Liver (tissue), 9 donors: ENCODE results near the gene ZNF778. TPM values are rescaled to one million over a fixed set of nuclear protein-coding genes. Genes with fewer than 3 reads are reported as not detected.
"Not testable (repeated sequence)": the region's sequence is repeated elsewhere in the genome, so short reads cannot be mapped to it uniquely, and the experiment has no call there.

Experiments
- DNase-seq: peaks from one replicate; pipeline ENCODE4 v3.0.0-alpha.2; 2017; ENCODE audit warnings: low spot score
- H3K27ac ChIP-seq, 2 donors: one replicate each; pipeline ENCODE4 v1.7.0; 2013; ENCODE audit warnings: inconsistent platforms in 2 of 2, low read length in 2 of 2, control low read depth in 1 of 2, low read depth in 1 of 2, mild to moderate bottlenecking in 1 of 2
- H3K27me3 ChIP-seq, 4 donors: one replicate each; pipeline versions ENCODE4 v1.6.1 to v1.7.0; 2013; ENCODE audit warnings: low read length in 3 of 4, inconsistent platforms in 1 of 4, mild to moderate bottlenecking in 1 of 4, moderate library complexity in 1 of 4; ENCODE audit not compliant: control insufficient read depth in 4 of 4, insufficient read depth in 4 of 4
- H3K36me3 ChIP-seq, 4 donors: one replicate each; pipeline versions ENCODE4 v1.6.1 to v1.7.0; 2013; ENCODE audit warnings: low read length in 3 of 4, mild to moderate bottlenecking in 3 of 4, low read depth in 1 of 4, moderate library complexity in 1 of 4; ENCODE audit not compliant: control insufficient read depth in 4 of 4, insufficient read depth in 3 of 4
- H3K4me1 ChIP-seq, 4 donors: one replicate each; pipeline versions ENCODE4 v1.6.1 to v1.7.0; 2013; ENCODE audit warnings: low read length in 3 of 4, mild to moderate bottlenecking in 3 of 4, moderate library complexity in 1 of 4; ENCODE audit not compliant: control insufficient read depth in 4 of 4, insufficient read depth in 4 of 4
- H3K4me3 ChIP-seq, 3 donors: one replicate each; pipeline versions ENCODE4 v1.6.1 to v1.7.0; 2013; ENCODE audit warnings: low read length in 3 of 3, control low read depth in 1 of 3, low read depth in 1 of 3, mild to moderate bottlenecking in 1 of 3
- H3K9ac ChIP-seq, 2 donors: one replicate each; pipeline ENCODE4 v1.7.0; 2013; ENCODE audit warnings: low read length in 2 of 2, mild to moderate bottlenecking in 2 of 2, moderate library complexity in 2 of 2, control low read depth in 1 of 2, low read depth in 1 of 2
- H3K9me3 ChIP-seq, 4 donors: one replicate each; pipeline versions ENCODE4 v1.6.1 to v1.7.0; 2013; ENCODE audit warnings: low read length in 3 of 4; ENCODE audit not compliant: control insufficient read depth in 4 of 4
- ATF3 ChIP-seq: IDR thresholded peaks from 2 replicates; pipeline ENCODE4 v1.6.1; 2016; ENCODE audit warnings: antibody characterized with exemption
- CTCF ChIP-seq: fragments of 150-350 bp; IDR thresholded peaks from 2 replicates; pipeline ENCODE4 v1.5.1; 2017; ENCODE audit warnings: improper control_type of control experiment, low read depth, low read length; ENCODE audit not compliant: missing input control
- EGR1 ChIP-seq, 2 donors: IDR thresholded peaks; 2 replicates each; pipeline ENCODE4 v1.6.1; 2016 to 2018; ENCODE audit warnings: antibody characterized with exemption in 2 of 2, low read depth in 2 of 2
- FOXA1 ChIP-seq: IDR thresholded peaks from 2 replicates; pipeline ENCODE4 v1.6.1; 2016; ENCODE audit warnings: antibody characterized with exemption
- FOXA2 ChIP-seq: IDR thresholded peaks from 2 replicates; pipeline ENCODE4 v1.6.1; 2016; ENCODE audit warnings: antibody characterized with exemption
- GABPA ChIP-seq, 2 donors: IDR thresholded peaks in 1 of 2; conservative IDR thresholded peaks in 1 of 2; 2 replicates each; pipeline ENCODE4 v1.6.1; 2016; ENCODE audit warnings: antibody characterized with exemption in 2 of 2, mild to moderate bottlenecking in 1 of 2, moderate library complexity in 1 of 2
- HNF4A ChIP-seq, 2 donors: conservative IDR thresholded peaks; 2 replicates each; pipeline ENCODE4 v1.6.1; 2016; ENCODE audit warnings: antibody characterized with exemption in 2 of 2, mild to moderate bottlenecking in 2 of 2
- HNF4G ChIP-seq: IDR thresholded peaks from 2 replicates; pipeline ENCODE4 v1.6.1; 2016; ENCODE audit warnings: antibody characterized with exemption
- JUND ChIP-seq, 2 donors: IDR thresholded peaks; 2 replicates each; pipeline ENCODE4 v1.6.1; 2016; ENCODE audit warnings: antibody characterized with exemption in 2 of 2
- MAX ChIP-seq: IDR thresholded peaks from 2 replicates; pipeline ENCODE4 v1.6.1; 2016; ENCODE audit warnings: antibody characterized with exemption
- RAD21 ChIP-seq, 2 donors: IDR thresholded peaks; 2 replicates each; pipeline ENCODE4 v1.6.1; 2016; ENCODE audit warnings: antibody characterized with exemption in 2 of 2, mild to moderate bottlenecking in 2 of 2
- REST ChIP-seq: IDR thresholded peaks from 2 replicates; pipeline ENCODE4 v1.6.1; 2016; ENCODE audit warnings: antibody characterized with exemption, mild to moderate bottlenecking
- SP1 ChIP-seq: IDR thresholded peaks from 2 replicates; pipeline ENCODE4 v1.6.1; 2018; ENCODE audit warnings: antibody characterized with exemption, mild to moderate bottlenecking
- TAF1 ChIP-seq: conservative IDR thresholded peaks from 2 replicates; pipeline ENCODE4 v1.6.1; 2016; ENCODE audit warnings: antibody characterized with exemption, mild to moderate bottlenecking
- YY1 ChIP-seq: IDR thresholded peaks from 2 replicates; pipeline ENCODE4 v1.6.1; 2016; ENCODE audit warnings: antibody characterized with exemption, mild to moderate bottlenecking
- ZBTB33 ChIP-seq: IDR thresholded peaks from 2 replicates; pipeline ENCODE4 v1.6.1; 2016; ENCODE audit warnings: antibody characterized with exemption
- WGBS: extraction: QIAGEN DNeasy Blood & Tissue Kit; methylation state at CpG from one replicate; pipeline ENCODE4 v1.1.7; 2013; 5-methylcytosine and 5-hydroxymethylcytosine counted together
- polyA plus RNA-seq, 2 donors: library from polyadenylated mRNA; stranded (reverse) in 1 of 2; unstranded in 1 of 2; fragments of 200-250 nt in 1 of 2; fragments of >200 nt in 1 of 2; fragmentation: Nextera tagmentation in 1 of 2; extraction: Ambion mirVana in 1 of 2; gene quantifications; one replicate each; pipeline versions ENCODE4 v1.2.1 to v1.2.3, GENCODE V29; 2013 to 2015
- total RNA-seq, 2 donors: library from RNA; depleted of rRNA; stranded (reverse); fragments of >200 nt; gene quantifications; one replicate each; pipeline ENCODE4 v1.2.3, GENCODE V29; 2014
- donor health status: healthy.
- donor health status: healthy.
- donor health status: healthy.
- donor health status: healthy.
- donor health status: healthy.

Gene ZNF778
- total and polyA plus RNA-seq, 4 donors, result 0.75 to 9.2 (median 4.2) TPM

- Histone ChIP-seq H3K9me3 (no peaks in the 10 kb centered on the region), H3K4me3 (peak overlapping the region in 2 of 3 donors; percentile 34 to 50), H3K36me3 (no peaks in the 10 kb centered on the region), H3K27me3 (no peaks in the 10 kb centered on the region), H3K9ac (peak overlapping the region in 1 of 2 donors; percentile 65), H3K27ac (peak overlapping the region; percentile 68 to 80), H3K4me1 (peaks cover 10 to 34% (median 20%) of the 10 kb centered on the region in 4 donors)
- DNase-seq, result no peak
- no peak for TF ChIP-seq MAX
- TF ChIP-seq HNF4A (conservative IDR thresholded peaks at IDR 0.05), result no peak
- TF ChIP-seq RAD21 (IDR thresholded peaks at IDR 0.05), result no peak
- no peak for TF ChIP-seq REST
- no peak for TF ChIP-seq ZBTB33
- no peak for TF ChIP-seq SP1
- no peak for TF ChIP-seq CTCF
- TF ChIP-seq FOXA2, result no peak
- no peak for TF ChIP-seq HNF4G
- TF ChIP-seq ATF3, result no peak
- no peak for TF ChIP-seq GABPA (IDR thresholded peaks at IDR 0.05 in 1 of 2, conservative IDR thresholded peaks at IDR 0.05 in 1 of 2)
- no peak for TF ChIP-seq TAF1
- no peak for TF ChIP-seq JUND (IDR thresholded peaks at IDR 0.05)
- TF ChIP-seq YY1, result no peak
- TF ChIP-seq EGR1 (IDR thresholded peaks at IDR 0.05; ENCODE audit: low read depth in 2 of 2), result no peak
- TF ChIP-seq FOXA1, result no peak
- WGBS, result 83% methylated on average over 18 of the region's 18 CpGs
Measured at GRCh38 chr16:89257757-89258465, 40.4 kb downstream of the ZNF778 start.

GRCh38 chr16:89259901-89260300, 42.4 kb downstream of the ZNF778 start:
- DNase-seq, H3K36me3 ChIP-seq, H3K4me3 ChIP-seq, H3K9me3 ChIP-seq, H3K9ac ChIP-seq, H3K27ac ChIP-seq, H3K27me3 ChIP-seq: not testable (repeated sequence)
- H3K4me1 ChIP-seq, result peaks cover 12 to 37% (median 22%) of the 10 kb centered on the region in 4 donors
- WGBS, result 98% methylated on average over 13 of the region's 13 CpGs
